Measurements from ENCODE around the gene SYNC. TPM values are rescaled to one million over a fixed set of nuclear protein-coding genes. Genes with fewer than 3 reads are reported as not detected.
A peak's percentile ranks its signal among the peaks of the same experiment; 100 is the strongest.
"Not testable (repeated sequence)": the region's sequence is repeated elsewhere in the genome, so short reads cannot be mapped to it uniquely, and the experiment has no call there.

Gene SYNC
- total and polyA plus RNA-seq, 4 donors = 11.4 to 89.8 (median 37.2) TPM

DNA sequence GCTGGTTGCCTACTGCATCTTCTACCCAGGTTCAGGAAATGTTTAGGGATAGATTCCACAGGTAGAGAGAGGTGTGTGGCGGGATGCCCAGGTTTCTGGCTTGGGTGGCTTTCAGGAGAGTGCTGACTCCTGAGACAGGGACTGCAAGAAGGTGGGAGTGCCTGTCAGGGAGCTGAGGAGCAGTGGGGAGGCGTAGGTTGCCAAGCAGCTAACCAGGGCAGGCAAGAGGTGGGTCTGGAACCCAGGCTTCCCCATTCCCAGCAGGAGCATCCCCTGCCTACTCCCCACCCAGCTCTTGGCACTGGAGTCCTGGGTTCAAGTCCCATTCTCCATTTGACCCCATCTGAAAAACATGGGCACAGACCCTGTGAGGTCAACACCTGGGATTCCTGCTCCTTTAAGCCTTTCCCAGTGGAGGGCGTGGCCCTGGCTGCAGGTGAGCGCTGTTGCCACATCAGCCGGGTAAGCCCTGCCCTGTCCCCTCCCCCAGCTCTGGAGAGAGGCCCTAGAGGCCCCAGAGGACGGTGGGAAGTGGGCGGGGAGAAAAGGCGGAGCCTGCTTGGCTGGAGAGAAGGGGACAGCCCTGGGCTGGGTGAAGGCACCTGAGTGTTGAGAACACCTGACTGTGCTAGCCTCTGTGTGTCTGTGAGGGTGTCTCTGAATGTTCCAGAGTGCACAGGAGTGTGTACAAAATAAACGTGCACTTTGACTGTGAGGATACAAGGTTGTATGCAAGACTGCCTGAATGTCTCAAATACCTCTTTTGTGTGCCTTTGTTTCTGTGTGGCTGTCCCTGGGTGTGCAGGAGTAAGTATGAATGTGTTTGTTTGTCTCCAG is 14.0 kb upstream of the SYNC start:
- Histone ChIP-seq H3K4me1 (ENCODE audit: control insufficient read depth in 1 of 2, insufficient read depth in 2 of 2, low read length in 2 of 2) (no peaks in the 10 kb centered on the region), H3K27ac (ENCODE audit: low read depth in 1 of 2, low read length in 2 of 2) (no peak overlapping the region), H3K36me3 (ENCODE audit: control insufficient read depth in 1 of 2, insufficient read depth in 2 of 2, low read length in 1 of 2) (no peaks in the 10 kb centered on the region), H3K9me3 (ENCODE audit: control insufficient read depth, low read length) (no peaks in the 10 kb centered on the region), H3K4me3 (ENCODE audit: low read length in 2 of 2) (no peak overlapping the region), H3K27me3 (ENCODE audit: control insufficient read depth in 1 of 2, insufficient read depth in 2 of 2, low read length in 1 of 2) (no peaks in the 10 kb centered on the region)
- WGBS, 2 donors = 31% methylated on average over 9 of the region's 9 CpGs
- intact Hi-C loops (cut with DNase I) = no loop called here
- no peak for ATAC-seq (ENCODE audit: low FRiP score)
- no peak for DNase-seq

GRCh38 chr1:32715901-32716311 is 13.3 kb upstream of the SYNC start:
- no peak for DNase-seq
- Histone ChIP-seq H3K9me3 (ENCODE audit: control insufficient read depth, low read length) (no peaks in the 10 kb centered on the region), H3K4me3 (ENCODE audit: low read length in 2 of 2) (no peak overlapping the region), H3K27ac (ENCODE audit: low read depth in 1 of 2, low read length in 2 of 2) (no peak overlapping the region), H3K27me3 (ENCODE audit: control insufficient read depth in 1 of 2, insufficient read depth in 2 of 2, low read length in 1 of 2) (no peaks in the 10 kb centered on the region), H3K4me1 (ENCODE audit: control insufficient read depth in 1 of 2, insufficient read depth in 2 of 2, low read length in 2 of 2) (no peaks in the 10 kb centered on the region), H3K36me3 (ENCODE audit: control insufficient read depth in 1 of 2, insufficient read depth in 2 of 2, low read length in 1 of 2) (no peaks in the 10 kb centered on the region)
- 95 to 98% methylated on average over 4 of the region's 4 CpGs for WGBS, 2 donors
- ATAC-seq (ENCODE audit: low FRiP score) = no peak
- intact Hi-C loops (cut with DNase I) = no loop called here

DNA sequence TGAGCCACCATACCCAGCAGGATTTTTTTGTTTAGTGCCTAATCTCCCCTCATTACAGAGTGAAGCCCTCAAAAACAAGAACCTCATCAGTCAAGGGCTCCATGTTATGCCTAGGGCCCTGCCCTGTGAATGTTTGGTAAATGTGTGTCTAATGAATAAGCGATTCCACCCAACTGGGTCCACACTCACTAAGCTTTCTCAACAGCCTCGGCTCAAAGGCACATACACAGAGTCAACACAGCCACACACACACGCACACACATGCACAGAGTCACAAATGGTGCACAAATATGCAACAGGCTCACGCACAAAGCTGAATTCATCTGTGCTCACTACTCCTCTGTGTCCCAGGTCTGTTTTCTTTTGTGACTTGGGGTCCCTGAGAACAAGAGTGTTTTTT is 11.7 kb upstream of the SYNC start:
- H3K27me3 ChIP-seq (ENCODE audit: control insufficient read depth in 1 of 2, insufficient read depth in 2 of 2, low read length in 1 of 2) = no peaks in the 10 kb centered on the region
- no peak overlapping the region for H3K4me3 ChIP-seq (ENCODE audit: low read length in 2 of 2)
- H3K9me3 ChIP-seq (ENCODE audit: control insufficient read depth, low read length) = no peaks in the 10 kb centered on the region
- H3K27ac ChIP-seq (ENCODE audit: low read depth in 1 of 2, low read length in 2 of 2) = no peak overlapping the region
- ATAC-seq (ENCODE audit: low FRiP score) (no peak), DNase-seq (no peak)
- H3K4me1 ChIP-seq (ENCODE audit: control insufficient read depth in 1 of 2, insufficient read depth in 2 of 2, low read length in 2 of 2) = no peaks in the 10 kb centered on the region
- intact Hi-C loops (cut with DNase I) = loop anchor here (5.0 kb wide), 2 partner anchors 43 to 158 kb away; partner anchors contain the start of gene FNDC5 (in 1 of the 2)
- H3K36me3 ChIP-seq (ENCODE audit: control insufficient read depth in 1 of 2, insufficient read depth in 2 of 2, low read length in 1 of 2) = no peaks in the 10 kb centered on the region
- 84 to 86% methylated on average over 4 of the region's 4 CpGs for WGBS, 2 donors

DNA sequence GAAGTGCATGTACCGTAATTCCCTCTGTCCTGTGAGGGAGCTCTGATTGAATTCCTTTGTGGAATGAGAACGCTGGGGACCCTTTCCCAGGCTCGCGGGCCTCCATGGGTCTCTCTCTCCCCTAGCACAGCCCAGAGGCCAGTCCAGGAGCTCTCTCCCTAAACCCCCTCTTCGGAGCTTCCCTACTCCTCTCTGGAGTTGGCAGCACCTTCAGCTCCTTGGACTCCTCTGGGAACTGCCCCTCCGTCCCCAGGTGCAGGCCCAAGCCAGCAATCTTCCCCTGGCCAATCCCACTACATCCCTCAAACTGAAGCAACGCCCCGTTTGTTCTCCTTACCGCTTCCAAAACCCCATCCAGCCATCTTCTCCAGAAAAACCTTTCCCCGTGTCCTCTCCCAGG is 10.5 kb upstream of the SYNC start:
- Histone ChIP-seq H3K9me3 (ENCODE audit: control insufficient read depth, low read length) (no peaks in the 10 kb centered on the region), H3K27ac (ENCODE audit: low read depth in 1 of 2, low read length in 2 of 2) (no peak overlapping the region), H3K4me1 (ENCODE audit: control insufficient read depth in 1 of 2, insufficient read depth in 2 of 2, low read length in 2 of 2) (no peaks in the 10 kb centered on the region), H3K27me3 (ENCODE audit: control insufficient read depth in 1 of 2, insufficient read depth in 2 of 2, low read length in 1 of 2) (no peaks in the 10 kb centered on the region), H3K4me3 (ENCODE audit: low read length in 2 of 2) (no peak overlapping the region), H3K36me3 (ENCODE audit: control insufficient read depth in 1 of 2, insufficient read depth in 2 of 2, low read length in 1 of 2) (no peaks in the 10 kb centered on the region)
- 84 to 89% methylated on average over 10 of the region's 10 CpGs for WGBS, 2 donors
- DNase-seq (no peak), ATAC-seq (ENCODE audit: low FRiP score) (no peak)
- intact Hi-C loops (cut with DNase I) = loop anchor here (2.0 to 5.0 kb wide), 3 partner anchors 44 to 159 kb away; partner anchors contain the start of gene FNDC5 (in 1 of the 2)

GRCh38 chr1:32711221-32711620 is 8.7 kb upstream of the SYNC start:
- intact Hi-C loops (cut with DNase I) = loop anchor here (5.0 kb wide), 2 partner anchors 46 to 161 kb away; partner anchors contain the start of gene FNDC5 (in 1 of the 2)
- 79% methylated on average over 4 of the region's 4 CpGs for WGBS, 2 donors

DNA sequence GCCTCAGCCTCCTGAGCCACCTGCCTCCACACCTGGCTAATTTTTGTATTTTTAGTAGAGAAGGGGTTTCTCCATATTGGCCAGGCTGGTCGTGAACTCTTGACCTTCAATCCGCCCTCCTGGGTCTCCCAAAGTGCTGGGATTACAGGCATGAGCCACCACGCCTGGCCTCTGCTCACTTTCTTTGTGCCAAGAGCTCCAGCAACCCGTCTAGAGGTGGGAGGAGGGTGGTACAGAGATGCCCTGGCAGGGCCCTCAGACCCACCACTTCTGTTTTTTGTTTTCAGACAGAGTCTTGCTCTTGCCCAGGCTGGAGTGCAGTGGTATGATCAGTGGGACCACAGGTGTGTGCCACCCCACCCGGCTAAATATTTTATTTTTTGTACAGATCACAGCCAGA is 6.9 kb upstream of the SYNC start:
- H3K36me3 ChIP-seq (ENCODE audit: control insufficient read depth in 1 of 2, insufficient read depth in 2 of 2, low read length in 1 of 2) = no peaks in the 10 kb centered on the region
- no peaks in the 10 kb centered on the region for H3K27me3 ChIP-seq (ENCODE audit: control insufficient read depth in 1 of 2, insufficient read depth in 2 of 2, low read length in 1 of 2)
- DNase-seq (no peak), ATAC-seq (ENCODE audit: low FRiP score) (no peak)
- no peak overlapping the region for H3K4me3 ChIP-seq (ENCODE audit: low read length in 2 of 2)
- peaks cover 0 to 4% of the 10 kb centered on the region in 2 donors for H3K4me1 ChIP-seq (ENCODE audit: control insufficient read depth in 1 of 2, insufficient read depth in 2 of 2, low read length in 2 of 2)
- intact Hi-C loops (cut with DNase I) = loop anchor here (5.0 to 10.0 kb wide), 2 partner anchors 108 to 375 kb away; partner anchors contain the start of genes AZIN2 (in 1 of the 2), S100PBP (in 1 of the 2) and YARS1 (in 1 of the 2)
- 65% methylated on average over 5 of the region's 5 CpGs for WGBS, 2 donors
- no peaks in the 10 kb centered on the region for H3K9me3 ChIP-seq (ENCODE audit: control insufficient read depth, low read length)
- H3K27ac ChIP-seq (ENCODE audit: low read depth in 1 of 2, low read length in 2 of 2) = no peak overlapping the region

More at GRCh38 chr1:32711221-32711620, 8.7 kb upstream of the SYNC start:
- H3K27me3 ChIP-seq (ENCODE audit: control insufficient read depth in 1 of 2, insufficient read depth in 2 of 2, low read length in 1 of 2); H3K36me3 ChIP-seq (ENCODE audit: control insufficient read depth in 1 of 2, insufficient read depth in 2 of 2, low read length in 1 of 2); H3K4me1 ChIP-seq (ENCODE audit: control insufficient read depth in 1 of 2, insufficient read depth in 2 of 2, low read length in 2 of 2); H3K27ac ChIP-seq (ENCODE audit: low read depth in 1 of 2, low read length in 2 of 2); H3K9me3 ChIP-seq (ENCODE audit: control insufficient read depth, low read length); H3K4me3 ChIP-seq (ENCODE audit: low read length in 2 of 2); DNase-seq; ATAC-seq (ENCODE audit: low FRiP score): not testable (repeated sequence)

GRCh38 chr1:32709075-32709474 is 6.5 kb upstream of the SYNC start:
- intact Hi-C loops (cut with DNase I) = loop anchor here (5.0 to 10.0 kb wide), 2 partner anchors 108 to 376 kb away; partner anchors contain the start of genes AZIN2 (in 1 of the 2), S100PBP (in 1 of the 2) and YARS1 (in 1 of the 2)
- WGBS, 2 donors = 73 to 86% methylated on average over 2 of the region's 2 CpGs
- Histone ChIP-seq H3K27me3 (ENCODE audit: control insufficient read depth in 1 of 2, insufficient read depth in 2 of 2, low read length in 1 of 2) (no peaks in the 10 kb centered on the region), H3K27ac (ENCODE audit: low read depth in 1 of 2, low read length in 2 of 2) (no peak overlapping the region), H3K4me3 (ENCODE audit: low read length in 2 of 2) (no peak overlapping the region), H3K4me1 (ENCODE audit: control insufficient read depth in 1 of 2, insufficient read depth in 2 of 2, low read length in 2 of 2) (peaks cover 0 to 4% of the 10 kb centered on the region in 2 donors), H3K9me3 (ENCODE audit: control insufficient read depth, low read length) (no peaks in the 10 kb centered on the region), H3K36me3 (ENCODE audit: control insufficient read depth in 1 of 2, insufficient read depth in 2 of 2, low read length in 1 of 2) (no peaks in the 10 kb centered on the region)
- ATAC-seq (ENCODE audit: low FRiP score) (no peak), DNase-seq (no peak)

DNA sequence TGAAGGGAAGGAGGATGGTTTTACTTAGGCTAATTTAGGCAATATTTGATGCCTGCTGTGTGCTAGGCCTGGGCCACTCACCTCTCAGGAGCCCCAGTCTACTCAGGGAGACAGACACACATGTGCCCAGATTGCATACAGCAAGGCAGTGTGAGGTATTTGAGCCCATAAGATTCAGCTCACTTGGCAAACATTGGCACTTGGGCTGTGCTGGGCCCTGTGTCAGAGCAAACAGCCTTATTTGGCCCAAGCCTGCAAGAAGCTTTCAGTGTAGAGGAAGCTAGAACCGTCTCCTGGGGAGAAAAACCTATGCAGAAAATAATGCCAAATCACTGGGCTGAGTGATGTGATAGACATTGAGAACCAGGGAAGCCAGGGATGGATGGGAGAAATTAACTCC is 3.9 kb upstream of the SYNC start:
- Histone ChIP-seq H3K27me3 (ENCODE audit: control insufficient read depth in 1 of 2, insufficient read depth in 2 of 2, low read length in 1 of 2) (no peaks in the 10 kb centered on the region), H3K4me1 (ENCODE audit: control insufficient read depth in 1 of 2, insufficient read depth in 2 of 2, low read length in 2 of 2) (peaks cover 0 to 4% of the 10 kb centered on the region in 2 donors), H3K4me3 (ENCODE audit: low read length in 2 of 2) (no peak overlapping the region), H3K27ac (ENCODE audit: low read depth in 1 of 2, low read length in 2 of 2) (peak overlapping the region; percentile 12 to 68), H3K36me3 (ENCODE audit: control insufficient read depth in 1 of 2, insufficient read depth in 2 of 2, low read length in 1 of 2) (no peaks in the 10 kb centered on the region), H3K9me3 (ENCODE audit: control insufficient read depth, low read length) (no peaks in the 10 kb centered on the region)
- DNase-seq = peak in 1 of 2 donors; percentile 57
- WGBS, 2 donors = 0 to 6% methylated on average over 1 of the region's 1 CpG
- no peak for ATAC-seq (ENCODE audit: low FRiP score)
- intact Hi-C loops (cut with DNase I) = loop anchor here (5.0 to 10.0 kb wide), 2 partner anchors 111 to 378 kb away; partner anchors contain the start of genes AZIN2 (in 1 of the 2), S100PBP (in 1 of the 2) and YARS1 (in 1 of the 2)

All from aorta (tissue), 5 donors.